Activated CD4-positive, alpha-beta T cell treated with anti-CD3 and anti-CD28 coated beads, Interleukin-2, amount 10 ng/mL, durations not matched to agents 7 days and 5 days (primary cell): Measurements from ENCODE around the gene ZBTB8B. TPM values are rescaled to one million over a fixed set of nuclear protein-coding genes. Genes with fewer than 3 reads are reported as not detected.

Source experiments
- CTCF ChIA-PET: fragments of 350-600 bp; sonication (Branson Sonifier 250); formaldehyde crosslinking; loops from one replicate; lab custom pipeline; 2021; ENCODE audit warnings: antibody characterized with exemption; lab: Charles Lee
- POLR2A ChIA-PET: fragments of 350-600 bp; sonication (Branson Sonifier 250); formaldehyde crosslinking; loops from one replicate; lab custom pipeline; 2021; ENCODE audit warnings: antibody characterized with exemption; lab: Charles Lee
- DNase-seq: peaks from one replicate; pipeline ENCODE4 v3.0.0-alpha.2; 2020
- H3K27ac Mint-ChIP-seq: one replicate; pipeline ENCODE4 v1.8.0; 2021; ENCODE audit warnings: mild to moderate bottlenecking, moderate library complexity, mixed read lengths
- H3K27me3 Mint-ChIP-seq: one replicate; pipeline ENCODE4 v1.8.0; 2021; ENCODE audit warnings: mixed read lengths
- H3K36me3 Mint-ChIP-seq: one replicate; pipeline ENCODE4 v1.8.0; 2021; ENCODE audit warnings: low read depth, mixed read lengths
- H3K4me1 Mint-ChIP-seq: one replicate; pipeline ENCODE4 v1.8.0; 2021; ENCODE audit warnings: mixed read lengths
- H3K4me3 Mint-ChIP-seq: one replicate; pipeline ENCODE4 v1.8.0; 2021; ENCODE audit warnings: mild to moderate bottlenecking, moderate library complexity, mixed read lengths
- H3K9me3 Mint-ChIP-seq: one replicate; pipeline ENCODE4 v1.8.0; 2021; ENCODE audit warnings: mixed read lengths
- total RNA-seq, 2 experiments: library from RNA; stranded (reverse); gene quantifications; one replicate each; pipeline ENCODE4 v1.2.3, GENCODE V29; 2021

Gene ZBTB8B
- total RNA-seq, 2 experiments from 2014 or later, result not detected

- Mint-ChIP-seq H3K4me3 (peak overlapping the region; percentile 75), H3K4me1 (peaks cover 10% of the 10 kb centered on the region)
Measured at GRCh38 chr1:32500387-32501209, 35.7 kb downstream of the ZBTB8B start.

GRCh38 chr1:32501865-32502264, 37.0 kb downstream of the ZBTB8B start:
- H3K27me3 Mint-ChIP-seq, result peaks cover 49% of the 10 kb centered on the region
- no peak for DNase-seq
- POLR2A ChIA-PET, result no interaction called here
- H3K4me1 Mint-ChIP-seq, result peaks cover 10% of the 10 kb centered on the region
- CTCF ChIA-PET, result interaction anchor here (0.6 to 1.5 kb wide), 2 partner anchors 19 to 679 kb away, joined by 3 to 7 read pairs; no protein-coding TSS in a partner anchor
- H3K27ac Mint-ChIP-seq, result no peak overlapping the region
- H3K36me3 Mint-ChIP-seq, result no peaks in the 10 kb centered on the region
- H3K4me3 Mint-ChIP-seq, result no peak overlapping the region
- no peaks in the 10 kb centered on the region for H3K9me3 Mint-ChIP-seq

More at GRCh38 chr1:32500387-32501209, 35.7 kb downstream of the ZBTB8B start:
- Mint-ChIP-seq H3K9me3 (no peaks in the 10 kb centered on the region), H3K36me3 (no peaks in the 10 kb centered on the region), H3K27me3 (peaks cover 51% of the 10 kb centered on the region), H3K27ac (peak overlapping the region; percentile 41)
- ChIA-PET POLR2A (no interaction called here), CTCF (interaction anchor here (1.5 kb wide), 1 partner anchor 20 kb away, joined by 7 read pairs; no protein-coding TSS in a partner anchor)
- DNase-seq, result peak; percentile 9

- peaks cover 41% of the 10 kb centered on the region for H3K27me3 Mint-ChIP-seq
- DNase-seq, result no peak
- CTCF ChIA-PET, result interaction anchor here (0.6 kb wide), 1 partner anchor 422 kb away, joined by 3 read pairs; no protein-coding TSS in a partner anchor
- POLR2A ChIA-PET, result no interaction called here
- peaks cover 10% of the 10 kb centered on the region for H3K4me1 Mint-ChIP-seq
- H3K36me3 Mint-ChIP-seq, result no peaks in the 10 kb centered on the region
- no peaks in the 10 kb centered on the region for H3K9me3 Mint-ChIP-seq
- no peak overlapping the region for H3K27ac Mint-ChIP-seq
- no peak overlapping the region for H3K4me3 Mint-ChIP-seq
Measured at GRCh38 chr1:32503153-32503552, 38.3 kb downstream of the ZBTB8B start.

- Mint-ChIP-seq H3K4me3 (no peak overlapping the region), H3K27me3 (peaks cover 23% of the 10 kb centered on the region), H3K27ac (no peak overlapping the region), H3K36me3 (no peaks in the 10 kb centered on the region), H3K9me3 (no peaks in the 10 kb centered on the region), H3K4me1 (no peaks in the 10 kb centered on the region)
- POLR2A ChIA-PET, result no interaction called here
- CTCF ChIA-PET, result interaction anchor here (0.6 kb wide), 1 partner anchor 20 kb away, joined by 5 read pairs; no protein-coding TSS in a partner anchor
- DNase-seq, result no peak
Measured at GRCh38 chr1:32507021-32507420, 42.1 kb downstream of the ZBTB8B start.

- H3K9me3 Mint-ChIP-seq, result no peaks in the 10 kb centered on the region
- H3K27ac Mint-ChIP-seq, result no peak overlapping the region
- H3K36me3 Mint-ChIP-seq, result no peaks in the 10 kb centered on the region
- peaks cover 23% of the 10 kb centered on the region for H3K27me3 Mint-ChIP-seq
- POLR2A ChIA-PET, result no interaction called here
- no peak for DNase-seq
- CTCF ChIA-PET, result no interaction called here
- no peaks in the 10 kb centered on the region for H3K4me1 Mint-ChIP-seq
- H3K4me3 Mint-ChIP-seq, result no peak overlapping the region
Measured at GRCh38 chr1:32508761-32509160, 43.9 kb downstream of the ZBTB8B start.

GRCh38 chr1:32509939-32510338, 45.1 kb downstream of the ZBTB8B start:
- Mint-ChIP-seq H3K36me3 (no peaks in the 10 kb centered on the region), H3K4me1 (no peaks in the 10 kb centered on the region), H3K9me3 (no peaks in the 10 kb centered on the region), H3K27me3 (peaks cover 23% of the 10 kb centered on the region), H3K27ac (no peak overlapping the region), H3K4me3 (no peak overlapping the region)
- no peak for DNase-seq
- POLR2A ChIA-PET, result no interaction called here
- CTCF ChIA-PET, result interaction anchor here (0.5 to 0.6 kb wide), 2 partner anchors 132 to 182 kb away, joined by 3 to 4 read pairs; no protein-coding TSS in a partner anchor

Other genes with a start within 250 kb of the ZBTB8B start
- 10 to 100 TPM; 13.2 to 15.0 TPM for gene TMEM234, start 242.7 kb upstream of the ZBTB8B start, total RNA-seq
- 100 to 1,000 TPM; 173 to 176 TPM for gene EIF3I, start 242.7 kb upstream of the ZBTB8B start, total RNA-seq
- gene FAM167B, start 217.8 kb upstream of the ZBTB8B start, total RNA-seq, result under 1 TPM; 0.58 to 0.87 TPM
- 100 to 1,000 TPM; 434 to 495 TPM for gene LCK, start 213.8 kb upstream of the ZBTB8B start, total RNA-seq
- gene HDAC1, start 173.0 kb upstream of the ZBTB8B start, total RNA-seq, result 100 to 1,000 TPM; 226 to 230 TPM
- 10 to 100 TPM; 31.0 to 31.6 TPM for gene MARCKSL1, start 128.8 kb upstream of the ZBTB8B start, total RNA-seq
- gene FAM229A, start 102.6 kb upstream of the ZBTB8B start, total RNA-seq, result 1 to 10 TPM; 8.2 to 8.5 TPM
- gene TSSK3, start 102.5 kb upstream of the ZBTB8B start, total RNA-seq, result 1 to 10 TPM; 1.5 to 2.2 TPM
- 10 to 100 TPM; 42.9 to 44.6 TPM for gene BSDC1, start 70.6 kb upstream of the ZBTB8B start, total RNA-seq
- under 1 TPM; 0.20 to 0.31 TPM for gene ZBTB8A, start 74.4 kb downstream of the ZBTB8B start, total RNA-seq
- gene ZBTB8OS, start 185.5 kb downstream of the ZBTB8B start, total RNA-seq, result 10 to 100 TPM; 51.0 to 57.6 TPM
- 100 to 1,000 TPM; 311 TPM for gene RBBP4, start 186.1 kb downstream of the ZBTB8B start, total RNA-seq
- not detected for gene SYNC, start 237.7 kb downstream of the ZBTB8B start, total RNA-seq